Adrenal gland (tissue), 12 donors: ENCODE results near the gene SIRPA. TPM values are rescaled to one million over a fixed set of nuclear protein-coding genes. Genes with fewer than 3 reads are reported as not detected.

Source experiments
- DNase-seq, 7 donors: peaks; one replicate each; pipeline ENCODE4 v3.0.0-alpha.2; 2019 to 2020
- H3K27ac ChIP-seq, 5 donors: fragments of 200-600 bp; sonication (generic) in 4 of 5; 1 replicate in 3 of 5; 2 replicates in 2 of 5; pipeline versions ENCODE4 v1.5.1 to v1.8.0; 2016 to 2020; ENCODE audit warnings: mild to moderate bottlenecking in 1 of 5
- H3K27me3 ChIP-seq: fragments of 200-600 bp; 2 replicates; pipeline ENCODE4 v1.8.0; 2021
- H3K36me3 ChIP-seq, 2 donors: fragments of 200-600 bp; replicated peaks in 1 of 2; 1 replicate in 1 of 2; 2 replicates in 1 of 2; pipeline versions ENCODE4 v1.5.1 to v1.8.0; 2018 to 2022
- H3K4me1 ChIP-seq, 2 donors: fragments of 200-600 bp; replicated peaks in 1 of 2; 1 replicate in 1 of 2; 2 replicates in 1 of 2; pipeline versions ENCODE4 v1.5.1 to v1.8.0; 2018 to 2021
- H3K4me3 ChIP-seq, 4 donors: fragments of 200-600 bp; sonication (generic) in 3 of 4; one replicate each; pipeline ENCODE4 v1.5.1; 2016 to 2018
- H3K9me3 ChIP-seq, 3 donors: fragments of 200-600 bp; sonication (generic) in 1 of 3; replicated peaks in 1 of 3; 1 replicate in 2 of 3; 2 replicates in 1 of 3; pipeline versions ENCODE4 v1.5.1 to v1.8.0; 2016 to 2021
- CTCF ChIP-seq, 6 experiments: fragments of 450-650 bp in 4 of 6; fragments of 200-600 bp in 2 of 6; sonication (generic) in 1 of 6; IDR thresholded peaks; 1 replicate in 5 of 6; 2 replicates in 1 of 6; pipeline versions ENCODE4 v1.5.1 to v1.8.0; 2016 to 2021; ENCODE audit warnings: antibody characterized with exemption in 6 of 6, mild to moderate bottlenecking in 2 of 6, moderate library complexity in 1 of 6
- POLR2A ChIP-seq, 2 donors: fragments of 450-650 bp; IDR thresholded peaks; one replicate each; pipeline ENCODE4 v1.6.1; 2017; ENCODE audit warnings: antibody characterized with exemption in 2 of 2, mild to moderate bottlenecking in 2 of 2, moderate library complexity in 1 of 2
- WGBS, 4 donors: extraction: QIAGEN DNeasy Blood & Tissue Kit in 2 of 4; methylation state at CpG; one replicate each; pipeline versions ENCODE4 v1.1.5 to v1.1.7; 2013 to 2017; 5-methylcytosine and 5-hydroxymethylcytosine counted together
- intact Hi-C, 2 donors: fragments of 100-400 bp; cut with DNase I; formaldehyde crosslinking; loops; one replicate each; pipeline versions ENCODE4 v1.14.1 to v1.15.0; 2022 to 2023
- polyA plus RNA-seq, 3 donors: library from polyadenylated mRNA; stranded (reverse); fragments of 200-250 nt in 2 of 3; fragments of 350-450 nt in 1 of 3; fragmentation: Illumina TruSeq in 1 of 3; extraction: RNeasy Lipid Tissue Mini Kit (QIAGEN cat#74804) in 1 of 3; gene quantifications; one replicate each; pipeline ENCODE4 v1.2.3, GENCODE V29; 2013 to 2014
- total RNA-seq, 9 donors: library from RNA; depleted of rRNA in 4 of 9; stranded (reverse); fragments of >200 nt in 4 of 9; fragments of 120-200 nt in 1 of 9; fragmentation: NEBNext Ultra II Directional in 1 of 9; extraction: Animal tissue kit (Norgen Biotek cat#: 25700) in 1 of 9; gene quantifications; one replicate each; pipeline versions ENCODE4 v1.1.0 to v1.2.4, GENCODE V29; 2013 to 2023
- donor health status: healthy with polysubstance abuse.
- donor health status: Bipolar disorder and iron deficiency.
- donor health status: DM: yes; HTN: yes; CAD: no.
- donor health status: DM: no; HTN: no; CAD: no.
- donor health status: DM: no; HTN: no; CAD: no.
- donor health status: DM: yes; HTN: yes; CAD: no.

SIRPA gene
- total and polyA plus RNA-seq, 12 donors: 22.2 to 102 (median 71.1) TPM

- H3K27me3 ChIP-seq: peaks cover 6% of the 10 kb centered on the region
- H3K36me3 ChIP-seq: no peaks in the 10 kb centered on the region
- no peak overlapping the region for H3K27ac ChIP-seq
- H3K4me1 ChIP-seq: no peaks in the 10 kb centered on the region
- intact Hi-C loops: no loop called here
- peak in 1 of 7 donors; percentile 0 for DNase-seq
- TF ChIP-seq POLR2A (IDR thresholded peaks at IDR 0.05): no peak
- TF ChIP-seq CTCF (IDR thresholded peaks at IDR 0.05): no peak
- H3K9me3 ChIP-seq: no peaks in the 10 kb centered on the region
- H3K4me3 ChIP-seq: no peak overlapping the region
- WGBS, 4 donors: 74 to 83% (median 78%) methylated on average over 5 of the region's 5 CpGs
These were observed 76.8 kb downstream of the SIRPA start for GRCh38 chr20:1971893-1972586.

GRCh38 chr20:1973601-1974440 is 78.6 kb downstream of the SIRPA start:
- intact Hi-C loops: no loop called here
- H3K36me3 ChIP-seq: no peaks in the 10 kb centered on the region
- H3K4me1 ChIP-seq: no peaks in the 10 kb centered on the region
- H3K4me3 ChIP-seq: no peak overlapping the region
- H3K27me3 ChIP-seq: peaks cover 6% of the 10 kb centered on the region
- H3K27ac ChIP-seq: no peak overlapping the region
- DNase-seq: no peak
- no peak for TF ChIP-seq POLR2A (IDR thresholded peaks at IDR 0.05)
- TF ChIP-seq CTCF (IDR thresholded peaks at IDR 0.05): no peak
- 68 to 76% (median 73%) methylated on average over 15 of the region's 15 CpGs for WGBS, 4 donors
- H3K9me3 ChIP-seq: no peaks in the 10 kb centered on the region

- Histone ChIP-seq H3K27me3 (peaks cover 7% of the 10 kb centered on the region), H3K4me1 (no peaks in the 10 kb centered on the region), H3K9me3 (no peaks in the 10 kb centered on the region), H3K36me3 (no peaks in the 10 kb centered on the region), H3K4me3 (no peak overlapping the region), H3K27ac (no peak overlapping the region)
- intact Hi-C loops: no loop called here
- no peak for DNase-seq
- WGBS, 4 donors: 88 to 93% (median 91%) methylated on average over 11 of the region's 11 CpGs
- TF ChIP-seq CTCF (IDR thresholded peaks at IDR 0.05) (no peak), POLR2A (IDR thresholded peaks at IDR 0.05) (no peak)
These were observed 80.1 kb downstream of the SIRPA start for GRCh38 chr20:1975291-1975690.

GRCh38 chr20:1979106-1979778 is 84.0 kb downstream of the SIRPA start:
- Histone ChIP-seq H3K36me3 (no peaks in the 10 kb centered on the region), H3K9me3 (no peaks in the 10 kb centered on the region), H3K4me3 (no peak overlapping the region), H3K4me1 (no peaks in the 10 kb centered on the region), H3K27ac (no peak overlapping the region), H3K27me3 (peaks cover 11% of the 10 kb centered on the region)
- 30 to 54% (median 41%) methylated on average over 3 of the region's 3 CpGs for WGBS, 4 donors
- TF ChIP-seq CTCF (IDR thresholded peaks at IDR 0.05) (no peak), POLR2A (IDR thresholded peaks at IDR 0.05) (no peak)
- DNase-seq: no peak
- intact Hi-C loops: no loop called here
